ENCODE results near the gene SHISAL2B.
"Not testable (repeated sequence)": the region's sequence is repeated elsewhere in the genome, so short reads cannot be mapped to it uniquely, and the experiment has no call there.

SHISAL2B gene

DNA sequence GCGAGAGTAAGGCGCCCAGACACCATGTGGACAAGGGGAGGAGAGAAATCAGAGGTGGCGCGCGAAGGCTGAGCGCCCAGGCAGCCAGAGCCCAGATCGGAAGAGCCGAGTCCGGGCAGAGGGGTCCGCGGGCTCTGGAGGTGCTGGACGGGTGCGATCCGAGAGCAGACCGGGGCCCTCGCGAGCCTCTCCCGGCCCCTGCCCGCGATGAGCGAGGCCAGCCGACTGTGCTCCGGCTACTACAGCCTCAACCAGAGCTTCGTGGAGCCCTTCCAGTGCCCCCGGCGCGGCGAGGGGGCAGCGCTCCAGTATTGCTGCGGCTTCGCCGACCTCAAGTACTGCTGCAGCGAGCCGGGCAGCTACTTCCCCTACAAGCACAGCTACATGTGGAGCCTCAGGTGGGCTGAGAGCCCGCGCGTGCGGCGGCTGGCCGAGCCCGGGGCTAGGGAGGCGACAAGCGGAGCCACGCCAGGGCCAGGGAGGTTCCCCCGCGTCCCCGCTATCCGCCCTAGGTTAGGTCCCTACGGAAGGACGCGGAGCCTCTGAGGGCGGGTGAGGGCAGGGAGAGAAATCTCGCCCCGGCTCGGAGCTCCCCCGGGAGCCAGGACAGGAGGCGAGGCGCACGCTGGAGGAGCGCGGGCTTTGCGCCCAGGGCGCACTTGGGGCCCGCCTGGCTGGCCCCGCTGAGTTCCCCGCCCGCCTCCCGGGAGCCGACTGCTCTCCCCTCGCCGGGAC lies at the start of gene SHISAL2B:
TSS of gene SHISAL2B (plus strand) at position 87 of the 735 bp plus-strand sequence. CDS start at position 208, 121 bp downstream.
- DNase-seq (ENCODE audit: low read depth): no peak

- no peak for DNase-seq (ENCODE audit: low read depth)
Measured at GRCh38 chr5:64644831-64645230, 45.5 kb upstream of the SHISAL2B start.

DNA sequence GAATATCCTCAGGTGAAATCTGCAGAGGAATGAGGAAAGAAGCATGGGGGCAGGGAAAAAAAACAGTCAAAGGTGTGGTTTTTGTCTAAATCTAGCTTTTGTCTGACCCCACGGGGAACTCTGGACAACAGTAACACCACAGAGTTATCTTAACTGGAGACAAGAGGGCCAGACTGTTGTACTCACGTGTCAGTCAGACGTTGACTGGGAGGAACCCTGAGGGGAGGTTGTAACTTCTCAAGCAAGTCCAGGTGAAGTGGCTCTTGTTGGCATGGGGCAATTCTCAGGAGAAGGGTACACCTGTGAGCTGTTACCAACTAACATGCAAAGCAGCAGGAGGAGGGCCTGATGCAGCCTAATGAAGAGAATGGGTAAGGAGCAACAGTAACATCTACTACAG lies 44.1 kb upstream of the SHISAL2B start:
- no peak for DNase-seq (ENCODE audit: low read depth)

DNA sequence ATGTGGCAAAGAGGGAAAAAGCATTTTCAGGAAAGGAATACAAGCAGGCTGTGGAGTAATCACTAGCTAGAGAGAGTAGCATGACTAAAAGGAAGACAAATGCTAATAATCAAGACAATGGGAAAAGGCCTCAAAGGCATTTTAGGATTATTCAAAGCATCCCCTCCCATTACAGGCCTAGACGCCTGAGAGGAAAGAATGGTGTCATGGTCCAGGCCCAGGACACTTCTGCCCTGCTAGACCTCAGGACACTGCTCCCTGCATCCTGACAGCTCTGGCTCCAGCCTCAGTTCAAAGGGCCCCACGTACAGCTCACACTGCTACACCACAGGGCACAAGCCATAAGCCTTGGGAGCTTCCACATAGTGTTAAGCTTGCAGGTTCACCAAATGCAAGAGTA lies 40.8 kb upstream of the SHISAL2B start:
- no peak for DNase-seq (ENCODE audit: low read depth)

- DNase-seq (ENCODE audit: low read depth): no peak
Measured at GRCh38 chr5:64653766-64654560, 36.3 kb upstream of the SHISAL2B start.

- no peak for DNase-seq (ENCODE audit: low read depth)
Measured at GRCh38 chr5:64654561-64654938, 35.8 kb upstream of the SHISAL2B start.

GRCh38 chr5:64655596-64655995 lies 34.7 kb upstream of the SHISAL2B start:
- DNase-seq (ENCODE audit: low read depth): no peak

DNA sequence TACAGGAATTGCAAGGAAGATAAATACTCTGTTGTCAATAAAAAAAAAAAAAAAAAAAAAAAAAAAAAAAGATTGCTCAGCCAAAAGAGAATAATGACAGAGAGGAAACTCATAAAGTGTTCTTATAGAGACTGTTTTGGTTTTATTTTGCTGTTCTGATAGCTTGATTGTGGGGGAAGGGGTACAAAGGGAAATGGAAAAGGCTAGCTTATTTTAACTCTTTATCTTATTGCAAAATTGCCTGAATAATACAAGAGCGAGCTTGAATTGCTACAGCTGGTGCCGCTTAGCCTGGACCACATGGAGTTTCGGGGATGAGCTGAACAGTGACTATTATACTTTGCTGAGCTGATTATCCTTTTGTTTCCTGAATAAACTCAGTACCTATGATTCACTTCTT lies 31.0 kb upstream of the SHISAL2B start:
- DNase-seq (ENCODE audit: low read depth): no peak

DNA sequence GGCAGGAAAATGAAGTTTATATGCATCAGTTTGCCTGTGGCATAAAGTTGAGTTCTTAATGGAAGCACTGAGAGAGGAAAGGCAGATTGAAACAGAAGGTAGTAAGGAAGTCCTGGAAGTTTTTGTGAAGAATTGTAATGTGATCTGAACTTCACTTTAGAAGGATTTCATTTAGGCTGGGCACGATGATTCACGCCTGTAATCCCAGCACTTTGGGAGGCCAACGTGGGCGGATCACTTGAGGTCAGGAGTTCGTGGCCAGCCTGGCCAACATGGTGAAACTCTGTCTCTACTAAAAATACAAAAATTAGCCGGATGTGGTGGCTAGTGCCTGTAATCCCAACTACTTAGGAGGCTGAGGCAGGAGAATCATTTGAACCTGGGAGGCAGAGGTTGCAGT lies 27.1 kb upstream of the SHISAL2B start:
- not testable (repeated sequence) for DNase-seq (ENCODE audit: low read depth)

- DNase-seq (ENCODE audit: low read depth): no peak
Measured at GRCh38 chr5:64665243-64665642, 25.1 kb upstream of the SHISAL2B start.

DNA sequence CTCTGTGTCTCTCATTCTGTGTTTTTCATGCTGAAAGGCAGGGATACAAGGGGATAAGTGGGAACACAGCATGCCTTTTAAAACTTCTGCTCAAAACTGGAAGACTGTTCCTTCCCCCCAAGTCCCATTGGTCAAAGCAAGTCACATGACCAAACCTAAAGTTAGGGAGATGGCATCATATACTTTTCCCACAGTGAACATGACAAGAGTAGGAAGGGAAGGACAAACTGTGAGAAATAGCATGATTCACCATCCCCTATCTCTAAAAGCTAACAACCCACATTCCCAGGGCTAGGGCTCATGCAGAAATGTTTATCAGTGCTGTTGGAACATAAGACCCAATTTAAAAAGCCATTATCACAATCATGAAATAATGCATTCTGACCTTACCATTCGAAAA lies 24.2 kb upstream of the SHISAL2B start:
- no peak for DNase-seq (ENCODE audit: low read depth)

DNA sequence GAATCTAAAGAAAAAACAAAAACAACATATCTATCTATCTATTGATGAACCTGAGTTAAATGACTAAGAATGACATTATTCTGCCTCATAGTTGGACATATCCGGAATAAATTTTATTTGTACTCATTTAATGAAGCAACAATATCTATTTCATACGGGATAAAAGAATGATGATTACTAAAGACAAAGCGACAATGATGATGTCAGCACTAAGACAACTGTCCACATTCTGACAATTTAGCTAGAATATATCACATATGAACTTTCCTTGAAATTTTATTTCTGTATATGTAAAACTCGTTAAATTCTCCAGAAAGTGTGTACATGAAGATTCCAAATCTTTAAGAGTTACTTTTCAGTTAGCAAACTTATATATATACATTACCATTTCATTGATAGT lies 23.2 kb upstream of the SHISAL2B start:
- DNase-seq (ENCODE audit: low read depth): no peak

DNA sequence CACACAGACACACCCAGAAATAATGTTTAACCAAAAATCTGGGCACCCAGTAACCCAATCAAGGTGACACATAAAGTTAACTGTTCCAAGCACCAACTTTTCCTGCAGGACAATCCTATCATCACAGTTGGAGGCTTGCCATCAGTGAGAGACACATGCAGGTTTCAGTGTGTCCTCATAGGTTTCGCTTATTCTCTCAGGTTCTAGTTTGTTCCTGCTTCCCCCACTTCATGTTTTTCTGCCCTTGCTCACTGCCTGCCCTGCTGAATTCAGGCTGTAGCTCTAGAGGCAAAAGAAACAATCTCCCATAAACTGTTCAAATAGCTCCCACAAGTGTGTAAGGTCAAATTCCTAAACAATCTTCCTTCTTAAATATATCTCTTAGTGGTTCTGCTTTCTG lies 20.0 kb upstream of the SHISAL2B start:
- no peak for DNase-seq (ENCODE audit: low read depth)

- no peak for DNase-seq (ENCODE audit: low read depth)
Measured at GRCh38 chr5:64671678-64672077, 18.6 kb upstream of the SHISAL2B start.

- DNase-seq (ENCODE audit: low read depth): no peak
Measured at GRCh38 chr5:64678374-64678773, 11.9 kb upstream of the SHISAL2B start.

DNA sequence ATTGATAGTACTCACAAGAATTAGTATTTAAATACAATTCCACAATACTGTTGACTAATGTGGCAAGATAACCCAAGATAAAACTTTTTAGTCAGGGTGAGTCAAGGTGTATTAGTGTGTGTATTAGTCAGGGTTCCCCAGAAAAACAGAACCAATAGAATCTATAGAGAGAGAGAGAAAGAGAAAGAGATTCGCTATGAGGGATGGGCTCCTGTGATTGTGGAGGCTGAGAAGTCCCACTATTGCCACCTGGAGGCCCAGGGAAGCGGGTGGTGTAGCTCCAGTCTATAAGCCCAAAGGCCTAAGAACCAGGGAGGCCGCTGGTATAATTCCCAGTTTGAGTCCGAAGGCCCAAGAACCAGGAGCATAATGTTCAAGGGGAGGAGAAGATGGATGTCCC lies 10.0 kb upstream of the SHISAL2B start:
- DNase-seq (ENCODE audit: low read depth): no peak

DNA sequence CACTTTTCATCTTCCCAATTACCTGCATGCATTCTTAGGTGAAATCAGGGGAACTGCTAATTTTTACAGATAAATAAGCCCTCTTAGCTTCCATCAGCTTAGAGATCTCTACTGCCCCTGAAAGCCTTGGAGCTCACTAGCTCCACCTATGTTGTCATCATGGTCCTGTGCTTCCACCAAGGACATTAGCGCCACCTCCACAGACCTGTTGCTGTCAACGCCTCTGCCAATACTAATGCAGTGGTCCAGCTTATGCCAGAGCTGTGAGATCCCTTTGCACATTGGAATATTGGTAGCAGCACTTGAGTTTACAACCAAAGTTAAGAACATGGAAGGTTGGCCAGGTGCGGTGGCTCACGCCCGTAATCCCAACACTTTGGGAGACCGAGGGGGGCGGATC lies 7.7 kb upstream of the SHISAL2B start:
- no peak for DNase-seq (ENCODE audit: low read depth)

DNA sequence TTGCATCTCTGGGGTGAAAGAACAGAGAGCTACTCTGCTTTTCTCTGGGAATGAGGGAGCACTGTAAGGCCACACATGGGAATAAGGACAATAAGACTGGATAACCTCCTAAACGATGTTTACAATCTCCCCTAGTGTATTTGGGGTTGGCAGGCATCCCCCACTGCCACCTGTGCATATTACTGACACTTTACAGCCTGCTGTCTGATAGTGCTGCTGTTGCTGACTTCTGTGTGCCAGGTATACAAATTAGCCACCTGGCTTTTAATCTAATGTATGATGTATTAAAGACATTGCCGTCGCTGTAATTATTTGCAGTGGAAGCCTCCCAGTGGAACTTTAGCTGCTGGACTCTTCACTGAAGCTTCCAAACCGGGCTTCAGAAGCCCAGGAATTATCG lies 4.4 kb upstream of the SHISAL2B start:
- DNase-seq (ENCODE audit: low read depth): no peak

- no peak for DNase-seq (ENCODE audit: low read depth)
Measured at GRCh38 chr5:64688391-64688790, 1.9 kb upstream of the SHISAL2B start.

DNA sequence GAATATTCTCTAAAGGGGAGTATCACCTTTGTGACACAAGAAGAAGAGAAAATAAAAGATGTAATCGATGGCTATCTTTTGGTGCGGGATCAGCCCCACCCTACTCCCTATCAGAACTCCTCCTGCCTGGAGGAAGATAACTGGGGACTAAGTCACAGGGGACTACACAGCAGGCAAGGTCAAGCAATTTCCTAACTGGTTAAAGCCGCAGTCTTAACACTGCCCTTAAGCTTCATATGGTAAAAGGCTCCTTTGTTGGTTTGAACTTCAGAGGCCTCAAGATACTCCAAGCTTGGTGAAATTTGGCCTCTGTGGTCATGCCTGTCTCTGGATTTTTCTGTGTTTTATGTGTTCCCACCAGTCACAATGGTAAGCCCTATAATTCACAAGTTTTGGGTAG lies 1.3 kb upstream of the SHISAL2B start:
- no peak for DNase-seq (ENCODE audit: low read depth)

- no peak for DNase-seq (ENCODE audit: low read depth)
Measured at GRCh38 chr5:64690104-64690416, 243 bp upstream of the SHISAL2B start.

DNA sequence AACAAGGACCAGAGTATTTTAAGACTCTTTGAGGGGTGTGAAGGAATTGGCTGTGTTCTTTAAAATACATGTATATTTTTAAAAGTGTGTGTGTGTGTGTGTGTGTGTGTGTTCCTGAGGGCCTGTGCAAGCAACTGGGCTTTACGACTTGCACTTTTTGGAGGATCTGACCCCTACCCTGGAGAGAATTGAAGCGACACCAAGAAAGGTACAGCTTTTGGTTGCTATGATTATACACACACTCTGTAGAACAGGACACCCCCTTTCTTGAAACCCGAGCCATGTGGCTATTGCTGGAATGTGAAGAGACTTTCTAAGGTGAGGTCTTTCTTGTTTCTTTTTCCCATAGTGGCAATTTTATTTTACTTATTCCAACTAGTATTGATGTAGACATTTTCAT lies 988 bp downstream of the SHISAL2B start:
- no peak for DNase-seq (ENCODE audit: low read depth)

- DNase-seq (ENCODE audit: low read depth): no peak
Measured at GRCh38 chr5:64693636-64694035, 3.3 kb downstream of the SHISAL2B start.

GRCh38 chr5:64696414-64696813 lies 6.1 kb downstream of the SHISAL2B start:
- not testable (repeated sequence) for DNase-seq (ENCODE audit: low read depth)

Data from stimulated activated CD8-positive, alpha-beta memory T cell treated with anti-CD3 and anti-CD28 coated beads, Interleukin-15, amount 100 ng/mL, for 1 hour (primary cell).